Measurements from ENCODE around the gene RNF144A. TPM values are rescaled to one million over a fixed set of nuclear protein-coding genes. Genes with fewer than 3 reads are reported as not detected.

Gene RNF144A
- total and polyA plus RNA-seq, 9 donors, result 13.7 to 27.6 (median 21.5) TPM

GRCh38 chr2:6905668-6906067 lies 11.5 kb upstream of the RNF144A start:
- no peak for DNase-seq
- no CpG with 5 or more reads among the region's 1 CpG for WGBS (ENCODE audit: insufficient coverage)
- H3K36me3 ChIP-seq (ENCODE audit: control insufficient read depth, insufficient read depth, low read length), result no peaks in the 10 kb centered on the region
- H3K4me1 ChIP-seq (ENCODE audit: control insufficient read depth, insufficient read depth, low read length), result no peaks in the 10 kb centered on the region
- no peak overlapping the region for H3K27ac ChIP-seq (ENCODE audit: low read length)
- no peaks in the 10 kb centered on the region for H3K9me3 ChIP-seq (replicated peaks; ENCODE audit: control insufficient read depth, low read depth, low read length)
- no peak overlapping the region for H3K4me3 ChIP-seq (ENCODE audit: low read length)
- H3K27me3 ChIP-seq (ENCODE audit: control insufficient read depth, insufficient read depth, low read length), result no peaks in the 10 kb centered on the region

DNA sequence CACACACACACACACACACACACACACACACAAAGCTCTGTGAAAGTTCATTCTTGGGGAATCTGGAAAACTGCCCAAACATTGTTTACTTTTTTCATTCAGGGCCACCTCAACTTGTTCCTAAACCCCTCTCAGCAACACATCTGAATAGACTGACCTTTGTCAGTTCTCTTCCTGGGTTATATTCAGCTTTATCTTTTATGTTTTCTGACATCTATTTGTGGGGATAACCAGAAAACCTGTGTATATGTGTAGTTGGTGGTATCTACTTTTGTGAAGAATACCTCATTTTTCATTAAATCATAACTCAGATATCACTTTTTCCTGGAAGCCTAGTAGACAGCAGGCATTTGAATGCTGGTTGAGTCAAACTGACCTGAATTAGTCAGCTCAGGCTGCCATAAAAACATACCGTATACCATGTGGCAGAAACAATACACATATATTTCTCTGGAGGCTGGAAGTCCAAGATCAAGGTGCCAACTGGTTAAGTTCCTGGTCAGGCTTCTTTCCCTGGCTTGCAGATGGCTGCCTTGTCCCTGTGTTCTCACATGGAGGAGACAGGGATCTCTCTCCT lies 11.0 kb upstream of the RNF144A start:
- Histone ChIP-seq H3K27ac (ENCODE audit: low read length) (no peak overlapping the region), H3K9me3 (replicated peaks; ENCODE audit: control insufficient read depth, low read depth, low read length) (no peaks in the 10 kb centered on the region), H3K4me3 (ENCODE audit: low read length) (no peak overlapping the region), H3K27me3 (ENCODE audit: control insufficient read depth, insufficient read depth, low read length) (no peaks in the 10 kb centered on the region), H3K4me1 (ENCODE audit: control insufficient read depth, insufficient read depth, low read length) (no peaks in the 10 kb centered on the region), H3K36me3 (ENCODE audit: control insufficient read depth, insufficient read depth, low read length) (no peaks in the 10 kb centered on the region)
- 80% methylated on average over 1 of the region's 1 CpG for WGBS (ENCODE audit: insufficient coverage)
- no peak for DNase-seq

DNA sequence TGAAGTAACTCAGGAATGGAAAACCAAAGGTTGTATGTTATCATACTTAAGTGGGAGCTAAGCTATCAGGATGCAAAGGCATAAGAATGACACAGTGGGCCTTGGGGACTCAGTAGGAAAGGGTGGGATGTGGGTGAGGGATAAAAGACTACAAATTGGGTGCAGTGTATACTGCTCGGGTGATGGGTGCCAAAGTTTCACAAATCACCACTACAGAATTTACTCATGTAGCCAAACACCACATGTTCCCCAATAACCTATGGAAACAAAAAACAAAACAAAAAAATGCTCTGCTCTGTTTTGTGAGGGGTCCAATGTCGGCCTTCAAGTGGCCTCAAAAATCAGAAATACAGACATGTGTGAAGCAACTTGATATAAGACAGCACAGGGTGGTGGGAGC lies 8.9 kb upstream of the RNF144A start:
- WGBS (ENCODE audit: insufficient coverage), result no CpG with 5 or more reads among the region's 2 CpGs
- H3K27ac ChIP-seq (ENCODE audit: low read length), result no peak overlapping the region
- no peak for DNase-seq
- no peaks in the 10 kb centered on the region for H3K27me3 ChIP-seq (ENCODE audit: control insufficient read depth, insufficient read depth, low read length)
- no peaks in the 10 kb centered on the region for H3K9me3 ChIP-seq (replicated peaks; ENCODE audit: control insufficient read depth, low read depth, low read length)
- no peaks in the 10 kb centered on the region for H3K36me3 ChIP-seq (ENCODE audit: control insufficient read depth, insufficient read depth, low read length)
- no peak overlapping the region for H3K4me3 ChIP-seq (ENCODE audit: low read length)
- H3K4me1 ChIP-seq (ENCODE audit: control insufficient read depth, insufficient read depth, low read length), result no peaks in the 10 kb centered on the region

GRCh38 chr2:6909431-6910385 lies 7.5 kb upstream of the RNF144A start:
- no peaks in the 10 kb centered on the region for H3K27me3 ChIP-seq (ENCODE audit: control insufficient read depth, insufficient read depth, low read length)
- DNase-seq, result no peak
- WGBS (ENCODE audit: insufficient coverage), result 79% methylated on average over 3 of the region's 8 CpGs
- no peaks in the 10 kb centered on the region for H3K36me3 ChIP-seq (ENCODE audit: control insufficient read depth, insufficient read depth, low read length)
- H3K4me1 ChIP-seq (ENCODE audit: control insufficient read depth, insufficient read depth, low read length), result no peaks in the 10 kb centered on the region
- H3K4me3 ChIP-seq (ENCODE audit: low read length), result no peak overlapping the region
- H3K9me3 ChIP-seq (replicated peaks; ENCODE audit: control insufficient read depth, low read depth, low read length), result no peaks in the 10 kb centered on the region
- no peak overlapping the region for H3K27ac ChIP-seq (ENCODE audit: low read length)

DNA sequence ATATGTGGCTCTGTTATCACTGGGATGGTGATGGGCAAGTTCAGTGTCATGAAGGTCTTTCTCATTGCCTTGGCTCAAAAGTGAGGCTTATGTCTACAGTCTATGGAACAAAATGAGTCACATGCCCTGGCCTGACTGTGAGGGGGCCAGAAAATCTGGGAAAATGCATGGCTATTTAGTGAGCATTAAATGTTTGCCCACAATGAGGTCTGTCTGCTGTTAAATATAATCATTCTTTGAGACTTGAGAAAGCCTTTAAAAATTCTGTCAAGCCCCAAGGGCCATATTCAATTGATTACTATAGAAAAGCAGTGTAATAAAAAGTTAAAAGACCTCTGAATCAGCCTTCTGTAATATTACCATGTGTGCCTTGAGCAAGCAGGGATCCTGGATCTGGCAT lies 5.5 kb upstream of the RNF144A start:
- no peak for DNase-seq
- Histone ChIP-seq H3K36me3 (ENCODE audit: control insufficient read depth, insufficient read depth, low read length) (no peaks in the 10 kb centered on the region), H3K9me3 (replicated peaks; ENCODE audit: control insufficient read depth, low read depth, low read length) (no peaks in the 10 kb centered on the region), H3K4me1 (ENCODE audit: control insufficient read depth, insufficient read depth, low read length) (no peaks in the 10 kb centered on the region), H3K4me3 (ENCODE audit: low read length) (no peak overlapping the region), H3K27ac (ENCODE audit: low read length) (no peak overlapping the region), H3K27me3 (ENCODE audit: control insufficient read depth, insufficient read depth, low read length) (no peaks in the 10 kb centered on the region)

DNA sequence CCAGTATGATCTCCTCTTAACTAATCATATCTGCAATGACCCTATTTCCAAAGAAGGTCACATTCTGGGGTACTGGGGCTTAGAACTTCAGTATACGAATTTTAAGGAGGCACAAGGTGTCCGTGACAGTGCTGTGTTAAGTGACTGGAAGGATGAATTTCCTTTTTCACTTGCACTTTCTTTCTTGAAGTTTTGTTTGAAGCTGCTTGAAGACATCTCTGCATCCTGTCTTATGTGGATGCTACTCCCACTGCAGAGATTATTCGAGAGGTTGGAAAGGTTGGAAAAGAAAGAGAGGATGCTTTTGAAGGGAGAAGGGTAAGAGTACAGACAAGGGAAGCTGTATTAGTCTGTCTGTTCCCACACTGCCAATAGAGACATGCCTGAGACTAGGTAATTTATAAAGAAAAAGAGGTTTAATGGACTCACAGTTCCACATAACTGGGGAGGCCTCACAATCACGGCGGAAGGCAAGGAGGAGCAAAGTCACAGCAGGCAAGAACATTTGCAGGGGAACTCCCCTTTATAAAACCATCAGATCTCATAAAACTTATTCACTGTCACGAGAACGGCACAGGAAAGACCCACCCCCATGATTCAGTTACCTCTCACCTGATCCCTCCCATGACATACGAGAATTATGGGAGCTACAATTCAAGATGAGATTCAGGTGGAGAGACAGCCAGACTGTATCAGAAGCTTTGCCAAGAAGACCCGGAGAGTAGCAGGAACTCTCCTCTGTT lies 3.6 kb upstream of the RNF144A start:
- Histone ChIP-seq H3K27ac (ENCODE audit: low read length) (no peak overlapping the region), H3K27me3 (ENCODE audit: control insufficient read depth, insufficient read depth, low read length) (peaks cover 3% of the 10 kb centered on the region), H3K4me3 (ENCODE audit: low read length) (no peak overlapping the region), H3K36me3 (ENCODE audit: control insufficient read depth, insufficient read depth, low read length) (no peaks in the 10 kb centered on the region), H3K9me3 (replicated peaks; ENCODE audit: control insufficient read depth, low read depth, low read length) (no peaks in the 10 kb centered on the region), H3K4me1 (ENCODE audit: control insufficient read depth, insufficient read depth, low read length) (peaks cover 8% of the 10 kb centered on the region)
- 42% methylated on average over 2 of the region's 9 CpGs for WGBS (ENCODE audit: insufficient coverage)
- no peak for DNase-seq

GRCh38 chr2:6914828-6915227 lies 2.4 kb upstream of the RNF144A start:
- Histone ChIP-seq H3K4me3 (ENCODE audit: low read length) (no peak overlapping the region), H3K9me3 (replicated peaks; ENCODE audit: control insufficient read depth, low read depth, low read length) (no peaks in the 10 kb centered on the region), H3K4me1 (ENCODE audit: control insufficient read depth, insufficient read depth, low read length) (peaks cover 19% of the 10 kb centered on the region), H3K36me3 (ENCODE audit: control insufficient read depth, insufficient read depth, low read length) (no peaks in the 10 kb centered on the region), H3K27ac (ENCODE audit: low read length) (no peak overlapping the region), H3K27me3 (ENCODE audit: control insufficient read depth, insufficient read depth, low read length) (peaks cover 7% of the 10 kb centered on the region)
- no peak for DNase-seq
- WGBS (ENCODE audit: insufficient coverage), result 96% methylated on average over 3 of the region's 3 CpGs

DNA sequence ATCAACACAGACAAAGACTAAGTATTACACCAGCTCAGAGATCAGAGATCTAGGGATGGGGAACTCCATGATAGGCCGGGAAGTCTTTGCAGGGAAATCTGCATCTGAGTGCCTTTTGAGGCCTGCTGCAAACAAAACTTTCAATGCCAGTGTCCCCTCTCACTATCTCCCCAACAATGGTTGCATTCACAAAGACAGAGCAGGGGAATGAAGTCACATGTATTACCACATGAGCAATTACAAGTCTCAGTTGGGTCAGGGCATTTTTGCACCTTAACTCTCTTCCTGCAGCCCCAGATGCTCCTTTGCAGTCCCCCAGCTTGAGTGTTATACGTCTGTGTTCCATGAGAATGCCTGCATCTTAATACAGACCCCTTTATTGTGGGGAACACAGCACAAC lies 1.8 kb upstream of the RNF144A start:
- Histone ChIP-seq H3K4me3 (ENCODE audit: low read length) (no peak overlapping the region), H3K27me3 (ENCODE audit: control insufficient read depth, insufficient read depth, low read length) (peaks cover 7% of the 10 kb centered on the region), H3K27ac (ENCODE audit: low read length) (no peak overlapping the region), H3K36me3 (ENCODE audit: control insufficient read depth, insufficient read depth, low read length) (no peaks in the 10 kb centered on the region), H3K9me3 (replicated peaks; ENCODE audit: control insufficient read depth, low read depth, low read length) (no peaks in the 10 kb centered on the region), H3K4me1 (ENCODE audit: control insufficient read depth, insufficient read depth, low read length) (peaks cover 24% of the 10 kb centered on the region)
- 100% methylated on average over 1 of the region's 2 CpGs for WGBS (ENCODE audit: insufficient coverage)
- DNase-seq, result no peak

- no peaks in the 10 kb centered on the region for H3K36me3 ChIP-seq (ENCODE audit: control insufficient read depth, insufficient read depth, low read length)
- no peak overlapping the region for H3K27ac ChIP-seq (ENCODE audit: low read length)
- WGBS (ENCODE audit: insufficient coverage), result no CpG with 5 or more reads among the region's 3 CpGs
- DNase-seq, result no peak
- no peaks in the 10 kb centered on the region for H3K9me3 ChIP-seq (replicated peaks; ENCODE audit: control insufficient read depth, low read depth, low read length)
- H3K4me1 ChIP-seq (ENCODE audit: control insufficient read depth, insufficient read depth, low read length), result peaks cover 26% of the 10 kb centered on the region
- peaks cover 7% of the 10 kb centered on the region for H3K27me3 ChIP-seq (ENCODE audit: control insufficient read depth, insufficient read depth, low read length)
- no peak overlapping the region for H3K4me3 ChIP-seq (ENCODE audit: low read length)
These were observed 988 bp upstream of the RNF144A start for GRCh38 chr2:6916224-6916623.

DNA sequence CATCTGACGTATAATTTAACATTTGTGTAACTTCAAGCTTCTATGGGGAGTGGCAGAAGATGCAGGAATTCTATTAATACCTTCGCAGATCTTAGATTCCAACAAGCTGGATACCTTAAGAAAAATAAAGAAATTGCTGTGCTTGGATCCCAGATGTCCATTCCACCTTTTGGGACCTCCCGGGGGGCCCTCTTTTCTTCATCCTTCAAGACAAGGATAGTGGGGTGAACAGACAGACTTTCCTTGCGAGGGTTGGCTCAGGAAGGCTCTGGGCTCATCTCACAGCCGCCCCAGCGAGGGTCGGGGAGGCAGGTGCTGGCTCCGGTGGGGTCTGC lies 509 bp upstream of the RNF144A start:
- H3K36me3 ChIP-seq (ENCODE audit: control insufficient read depth, insufficient read depth, low read length), result no peaks in the 10 kb centered on the region
- DNase-seq, result no peak
- H3K4me1 ChIP-seq (ENCODE audit: control insufficient read depth, insufficient read depth, low read length), result peaks cover 30% of the 10 kb centered on the region
- peaks cover 7% of the 10 kb centered on the region for H3K27me3 ChIP-seq (ENCODE audit: control insufficient read depth, insufficient read depth, low read length)
- H3K27ac ChIP-seq (ENCODE audit: low read length), result no peak overlapping the region
- WGBS (ENCODE audit: insufficient coverage), result 27% methylated on average over 6 of the region's 8 CpGs
- no peaks in the 10 kb centered on the region for H3K9me3 ChIP-seq (replicated peaks; ENCODE audit: control insufficient read depth, low read depth, low read length)
- peak overlapping the region; percentile 31 for H3K4me3 ChIP-seq (ENCODE audit: low read length)
